Measurements from ENCODE around the gene KIF5A. TPM values are rescaled to one million over a fixed set of nuclear protein-coding genes. Genes with fewer than 3 reads are reported as not detected.

KIF5A gene
- total RNA-seq, 1 experiment from 2014 or later = not detected

DNA sequence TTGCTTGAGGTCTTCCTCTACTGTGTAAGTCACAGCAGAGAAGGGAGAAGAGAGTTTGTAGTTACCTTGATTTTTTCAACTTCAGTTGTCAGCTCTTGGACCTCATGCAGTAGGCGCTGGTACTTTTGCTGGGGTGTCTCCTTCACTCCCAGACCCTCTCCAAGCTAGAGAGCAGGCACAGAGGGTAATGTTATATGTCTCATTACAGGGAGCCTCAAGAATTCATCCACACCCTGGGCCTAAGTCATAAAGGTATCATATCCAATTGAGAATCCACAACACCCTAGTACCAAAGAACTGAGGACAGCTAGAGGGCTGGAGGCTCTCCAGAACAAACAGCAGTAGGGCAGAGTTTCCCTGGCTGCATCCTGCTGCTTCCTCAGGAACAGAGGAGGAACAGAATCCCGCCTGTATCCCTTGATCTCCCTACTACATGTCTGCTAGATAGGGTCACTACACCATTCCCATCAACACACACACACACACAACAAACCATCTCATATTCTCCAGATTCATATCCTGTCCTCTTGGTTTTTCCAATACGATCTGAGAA lies 14.8 kb upstream of the KIF5A start:
- no peak for DNase-seq (ENCODE audit: low spot score)

GRCh38 chr12:57535764-57536596 lies 13.9 kb upstream of the KIF5A start:
- no peak for DNase-seq (ENCODE audit: low spot score)

GRCh38 chr12:57536597-57536942 lies 13.3 kb upstream of the KIF5A start:
- DNase-seq (ENCODE audit: low spot score) = no peak

- DNase-seq (ENCODE audit: low spot score) = no peak
Measured at GRCh38 chr12:57539134-57539768, 10.6 kb upstream of the KIF5A start.

- DNase-seq (ENCODE audit: low spot score) = no peak
Measured at GRCh38 chr12:57541001-57541400, 8.8 kb upstream of the KIF5A start.

DNA sequence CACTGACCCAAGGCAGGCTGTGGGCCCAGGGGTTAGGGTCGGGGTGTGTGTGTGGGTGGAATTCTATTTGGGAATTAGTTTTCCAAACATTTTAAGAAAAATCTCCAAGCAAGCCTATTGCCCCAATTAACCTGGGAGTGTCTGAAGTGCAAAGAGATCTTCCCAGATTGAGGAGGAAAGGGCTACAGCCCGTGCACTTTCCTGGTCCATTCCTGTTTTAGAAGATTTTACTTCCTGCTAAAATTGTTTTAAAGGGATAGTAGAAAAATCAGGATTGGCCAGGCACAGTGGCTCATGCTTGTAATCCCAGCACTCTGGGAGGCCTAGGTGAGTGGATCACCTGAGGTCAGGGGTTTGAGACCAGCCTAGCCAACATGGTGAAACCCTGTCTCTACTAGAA lies 8.1 kb upstream of the KIF5A start:
- no peak for DNase-seq (ENCODE audit: low spot score)

DNA sequence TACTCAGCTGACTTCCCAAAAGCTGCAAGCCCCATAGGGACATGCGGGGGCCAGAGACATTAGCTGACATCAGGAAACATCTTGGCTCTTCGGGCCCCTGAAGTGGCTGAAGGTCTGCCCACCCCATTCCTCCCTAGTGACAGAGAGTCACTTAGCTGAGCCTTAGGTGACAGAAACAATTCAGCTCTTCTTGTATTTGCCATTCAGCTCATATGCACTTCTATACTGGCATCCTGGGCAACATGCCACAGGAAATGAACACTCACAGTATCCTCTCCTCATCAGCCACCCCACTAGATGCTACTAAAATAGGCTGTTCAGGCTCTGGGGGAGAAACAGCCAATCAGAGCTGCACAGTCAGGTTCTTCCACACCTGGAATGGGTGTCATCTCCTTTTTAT lies 6.3 kb upstream of the KIF5A start:
- DNase-seq (ENCODE audit: low spot score) = no peak

- no peak for DNase-seq (ENCODE audit: low spot score)
Measured at GRCh38 chr12:57545809-57546437, 3.9 kb upstream of the KIF5A start.

GRCh38 chr12:57546438-57547287 lies 3.2 kb upstream of the KIF5A start, which contains the start of gene DCTN2:
Gene DCTN2, minus strand, starts transcription at chr12:57547192. Its CDS starts 129 bp downstream, at chr12:57547063.
- peak; percentile 97 for DNase-seq (ENCODE audit: low spot score)

- DNase-seq (ENCODE audit: low spot score) = no peak
Measured at GRCh38 chr12:57547288-57548012, 2.4 kb upstream of the KIF5A start.

DNA sequence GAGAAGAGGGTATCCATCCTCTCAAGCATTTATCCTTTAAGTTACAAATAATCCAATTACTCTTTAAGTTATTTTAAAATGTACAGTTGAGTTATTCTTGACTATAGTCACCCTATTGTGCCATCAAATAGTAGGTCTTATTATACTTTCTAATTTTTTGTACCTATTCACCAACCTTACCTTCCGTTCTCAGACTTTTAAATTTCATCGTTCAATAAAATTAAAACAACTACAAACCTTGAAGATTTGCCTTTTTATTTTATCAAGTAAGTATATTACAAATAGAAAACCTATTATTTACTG lies 1.9 kb upstream of the KIF5A start:
- DNase-seq (ENCODE audit: low spot score) = no peak

DNA sequence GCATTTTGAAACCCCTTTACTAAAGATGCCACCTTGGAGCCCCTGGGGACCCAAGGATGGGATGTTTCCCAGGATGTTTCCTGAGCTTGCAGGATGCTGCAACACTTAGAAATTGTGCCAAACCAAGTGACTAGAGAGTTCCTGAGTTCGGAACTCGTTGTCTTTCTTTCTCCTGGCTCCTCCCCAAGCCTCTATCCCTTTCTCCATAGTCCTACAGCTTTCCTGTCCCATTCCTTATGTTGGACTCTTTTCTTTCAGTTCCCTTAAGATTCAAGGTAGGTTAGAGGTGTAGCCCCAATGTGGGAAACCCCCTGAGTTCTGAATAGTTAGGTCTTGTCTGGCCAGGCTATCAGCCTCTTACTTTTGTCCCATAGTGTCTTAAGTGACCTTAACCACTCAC lies 1.4 kb upstream of the KIF5A start:
- DNase-seq (ENCODE audit: low spot score) = no peak

- no peak for DNase-seq (ENCODE audit: low spot score)
Measured at GRCh38 chr12:57549203-57549908, 488 bp upstream of the KIF5A start.

DNA sequence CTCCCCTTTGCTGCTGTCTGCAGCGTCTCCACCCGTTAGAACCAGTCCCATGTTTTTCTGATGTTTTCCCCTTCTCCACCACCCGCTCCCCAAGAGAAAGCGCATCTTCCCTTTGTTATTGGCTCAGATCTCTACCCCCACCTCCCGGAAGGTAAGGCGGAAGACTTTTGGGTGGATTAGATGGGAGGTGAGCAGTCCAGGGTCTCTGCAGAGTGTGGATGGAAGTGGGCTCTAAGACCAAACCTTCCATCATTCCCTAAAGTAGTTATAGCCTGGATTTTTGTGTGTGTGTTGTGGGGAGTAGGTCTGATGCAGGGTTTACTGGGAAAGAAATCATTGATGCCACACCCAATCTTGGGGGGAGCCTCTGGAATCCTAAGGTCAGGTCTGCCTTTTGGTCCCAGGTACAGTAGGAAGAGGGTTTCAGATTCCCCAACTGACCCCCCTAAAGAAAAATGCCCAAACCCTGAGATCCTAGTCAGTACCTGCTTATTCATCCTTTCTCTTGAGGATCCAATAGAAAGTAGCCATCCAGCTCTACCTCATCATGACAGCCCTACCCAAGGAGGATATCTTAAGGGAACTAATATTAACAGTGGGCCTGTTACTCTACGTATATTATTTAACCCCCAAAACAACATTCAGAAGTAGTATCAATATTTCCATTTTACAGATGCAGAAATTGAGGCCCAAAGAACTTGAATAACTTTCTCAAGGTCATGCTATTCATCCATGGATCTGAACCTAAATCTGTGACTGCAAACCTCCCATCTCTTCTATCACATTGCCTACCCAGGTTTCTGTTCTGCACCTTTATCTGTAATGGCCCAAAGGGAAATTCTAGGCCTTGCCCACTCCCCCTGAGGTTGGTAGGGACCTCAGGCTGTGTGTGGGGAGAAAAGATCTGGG lies 1.1 kb downstream of the KIF5A start:
- DNase-seq (ENCODE audit: low spot score) = no peak

DNA sequence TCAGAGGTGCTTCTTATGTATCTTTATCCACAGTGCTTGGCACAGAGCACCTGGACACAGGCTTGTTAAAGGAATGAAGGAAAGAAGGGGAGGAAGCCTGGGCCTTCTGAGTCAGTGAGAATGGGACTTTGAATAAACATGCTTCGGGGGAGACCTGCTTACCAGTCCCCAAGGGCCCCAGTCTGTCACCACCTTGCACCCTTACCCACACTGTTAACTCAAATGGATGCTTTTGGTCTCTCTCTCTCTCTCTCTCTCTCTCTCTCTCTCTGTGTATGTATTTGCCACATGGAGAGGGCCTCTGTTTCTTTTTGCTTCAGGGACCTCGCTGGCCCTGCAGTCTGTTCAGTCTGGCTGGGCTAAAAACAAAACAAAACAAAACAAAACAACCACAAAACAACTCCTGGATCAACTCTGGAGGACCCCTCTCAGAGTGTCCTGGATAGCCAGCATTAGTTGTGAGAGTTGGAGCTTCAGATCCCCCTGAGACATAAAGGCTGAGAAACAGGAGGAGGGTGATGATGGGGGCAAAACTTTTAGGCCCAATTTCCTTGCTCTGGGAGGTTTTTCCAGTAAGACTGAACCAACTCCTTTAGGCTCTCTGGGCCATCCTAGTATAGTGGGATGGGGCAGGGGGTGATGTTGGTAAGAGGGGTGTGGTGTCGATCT lies 1.9 kb downstream of the KIF5A start:
- DNase-seq (ENCODE audit: low spot score) = no peak

GRCh38 chr12:57552306-57552651 lies 2.4 kb downstream of the KIF5A start:
- no peak for DNase-seq (ENCODE audit: low spot score)

DNA sequence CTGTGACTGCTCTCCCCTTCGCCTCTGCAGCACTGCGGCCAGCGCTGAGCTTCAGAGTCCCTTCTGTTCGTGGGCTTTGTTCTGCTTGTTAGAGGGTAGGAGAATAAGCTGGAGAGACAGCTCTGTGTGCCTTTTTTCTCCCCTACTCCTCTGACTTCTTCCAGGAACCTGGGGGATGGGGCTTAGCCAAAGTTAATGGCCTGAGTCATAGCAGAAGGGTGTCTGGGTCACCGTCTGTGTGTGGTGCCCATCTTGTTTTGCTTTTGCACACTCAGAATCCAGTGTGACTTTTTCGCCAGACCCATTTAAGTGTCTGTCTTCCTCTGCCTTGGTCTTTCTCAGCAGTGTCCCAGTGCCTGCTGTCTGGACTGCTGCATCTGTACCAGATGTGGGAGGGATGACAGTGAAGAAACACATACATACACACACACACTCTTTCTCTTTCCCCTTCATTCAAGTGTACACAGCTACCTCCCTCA lies 3.0 kb downstream of the KIF5A start:
- no peak for DNase-seq (ENCODE audit: low spot score)

DNA sequence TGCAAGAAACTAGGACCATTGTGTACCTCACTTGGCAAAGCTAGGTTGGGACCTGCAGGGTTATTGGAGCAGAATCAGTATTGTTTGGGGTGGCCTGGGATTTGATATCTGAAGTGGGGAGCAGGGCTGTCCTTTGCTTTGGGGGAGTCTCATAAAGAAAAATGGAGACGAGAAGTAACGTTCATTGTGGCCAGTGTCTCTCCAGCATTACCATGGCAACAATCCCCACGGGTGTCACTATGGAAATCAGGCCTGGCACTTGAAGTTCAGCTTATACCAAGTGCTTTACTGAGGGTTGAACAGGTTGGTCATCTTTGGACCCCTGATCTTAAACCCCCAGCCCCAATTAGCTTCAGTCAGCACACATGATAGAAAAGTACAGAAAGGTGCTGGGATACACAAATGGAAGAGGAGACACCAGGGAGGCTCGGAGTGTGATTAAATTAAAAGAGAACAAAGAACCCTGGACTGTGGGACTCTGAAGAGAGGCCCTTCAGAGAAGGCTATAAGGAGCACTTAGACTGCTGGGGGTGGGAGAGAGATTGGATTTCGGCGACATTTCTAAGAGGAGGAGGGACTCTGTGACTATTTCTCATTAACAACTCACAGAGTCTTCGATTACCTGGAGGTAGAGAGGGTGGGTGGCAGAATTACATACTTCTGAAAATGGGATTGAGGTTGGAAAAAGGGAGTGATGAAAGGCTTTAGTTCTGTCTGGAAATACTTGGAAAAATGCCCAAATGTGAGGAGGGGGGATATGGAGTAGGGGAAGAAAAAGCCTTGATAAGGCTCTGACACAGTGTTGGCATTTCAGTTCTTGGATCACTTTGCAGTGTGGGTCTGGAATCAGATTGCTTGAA lies 3.7 kb downstream of the KIF5A start:
- DNase-seq (ENCODE audit: low spot score) = no peak

Measured in HT-29 (cell line).